HEK293 (cell line): Measurements from ENCODE around the gene ZNF343.

Experiments used
- CTCF ChIA-PET: fragments of 350-600 bp; formaldehyde crosslinking; extraction: SDS; loops from one replicate; lab custom pipeline; 2021; ENCODE audit warnings: antibody characterized with exemption; lab: Yijun Ruan, JAX
- POLR2A ChIA-PET: fragments of 300-600 bp; formaldehyde crosslinking; extraction: SDS; loops from one replicate; lab custom pipeline; 2020; ENCODE audit warnings: antibody characterized with exemption, inconsistent platforms; lab: Yijun Ruan, JAX
- H3K27ac ChIP-seq: fragments of 200-500 bp; sonication (Bioruptor generic); 2 replicates; pipeline ENCODE4 v1.5.1; 2014; ENCODE audit warnings: low read depth, low read length, control low read depth, inconsistent platforms; ENCODE audit errors: extremely low read depth
- H3K36me3 ChIP-seq, 2 experiments: fragments of 200-500 bp in 1 of 2; sonication (Bioruptor generic) in 1 of 2; 1 replicate in 1 of 2; 2 replicates in 1 of 2; pipeline ENCODE4 v1.5.1; 2014 to 2017; ENCODE audit warnings: inconsistent platforms in 2 of 2, low read length in 2 of 2; ENCODE audit not compliant: control insufficient read depth in 2 of 2, insufficient read depth in 1 of 2
- H3K4me1 ChIP-seq: fragments of 200-500 bp; sonication (Bioruptor generic); 2 replicates; pipeline ENCODE4 v1.5.1; 2014; ENCODE audit warnings: mild to moderate bottlenecking, low read length, inconsistent platforms; ENCODE audit not compliant: control insufficient read depth, insufficient read depth
- H3K4me3 ChIP-seq: 2 replicates; pipeline ENCODE4 v1.5.1; 2011; ENCODE audit warnings: low read depth, mild to moderate bottlenecking, control low read depth, low read length, moderate library complexity
- H3K9me3 ChIP-seq: fragments of 200-500 bp; sonication (Bioruptor generic); 2 replicates; pipeline ENCODE4 v1.5.1; 2014; ENCODE audit warnings: low read depth, low read length, inconsistent platforms; ENCODE audit not compliant: control insufficient read depth, insufficient read depth
- EGR2 ChIP-seq: fragments of 450-650 bp; formaldehyde crosslinking; IDR thresholded peaks from 2 replicates; pipeline ENCODE4 v1.5.1; 2016; ENCODE audit warnings: low read depth, missing biosample characterization, missing genetic modification characterization
- GFI1B ChIP-seq: fragments of 450-650 bp; formaldehyde crosslinking; IDR thresholded peaks from 2 replicates; pipeline ENCODE4 v1.5.1; 2016; ENCODE audit warnings: missing biosample characterization, missing genetic modification characterization
- GLIS2 ChIP-seq: fragments of 450-650 bp; formaldehyde crosslinking; IDR thresholded peaks from 2 replicates; pipeline ENCODE4 v1.5.1; 2016; ENCODE audit warnings: missing biosample characterization, missing genetic modification characterization
- KLF1 ChIP-seq: fragments of 450-650 bp; formaldehyde crosslinking; IDR thresholded peaks from 2 replicates; pipeline ENCODE4 v1.5.1; 2016; ENCODE audit warnings: missing biosample characterization, missing genetic modification characterization
- KLF7 ChIP-seq: fragments of 450-650 bp; formaldehyde crosslinking; IDR thresholded peaks from 2 replicates; pipeline ENCODE4 v1.5.1; 2016; ENCODE audit warnings: missing biosample characterization, missing genetic modification characterization, borderline replicate concordance
- KLF9 ChIP-seq: fragments of 450-650 bp; formaldehyde crosslinking; IDR thresholded peaks from 2 replicates; pipeline ENCODE4 v1.5.1; 2016; ENCODE audit warnings: missing biosample characterization, missing genetic modification characterization, low read depth
- SCRT2 ChIP-seq: fragments of 450-650 bp; formaldehyde crosslinking; IDR thresholded peaks from 2 replicates; pipeline ENCODE4 v1.5.1; 2016; ENCODE audit warnings: missing biosample characterization, missing genetic modification characterization
- ZBTB20 ChIP-seq: fragments of 450-650 bp; formaldehyde crosslinking; IDR thresholded peaks from 2 replicates; pipeline ENCODE4 v1.5.1; 2016; ENCODE audit warnings: missing biosample characterization, missing genetic modification characterization
- ZFHX2 ChIP-seq: fragments of 450-650 bp; formaldehyde crosslinking; conservative IDR thresholded peaks from 2 replicates; pipeline ENCODE4 v1.5.1; 2016; ENCODE audit warnings: missing biosample characterization, missing genetic modification characterization
- ZFP69B ChIP-seq: fragments of 450-650 bp; formaldehyde crosslinking; IDR thresholded peaks from 2 replicates; pipeline ENCODE4 v1.5.1; 2016; ENCODE audit warnings: missing biosample characterization, missing genetic modification characterization
- ZNF114 ChIP-seq: fragments of 450-650 bp; formaldehyde crosslinking; IDR thresholded peaks from 2 replicates; pipeline ENCODE4 v1.5.0; 2017; ENCODE audit warnings: missing biosample characterization, missing genetic modification characterization
- ZNF140 ChIP-seq: fragments of 450-650 bp; formaldehyde crosslinking; IDR thresholded peaks from 2 replicates; pipeline ENCODE4 v1.5.1; 2016; ENCODE audit warnings: missing biosample characterization, missing genetic modification characterization
- ZNF221 ChIP-seq: fragments of 450-650 bp; formaldehyde crosslinking; IDR thresholded peaks from 2 replicates; pipeline ENCODE4 v1.5.1; 2017; ENCODE audit warnings: missing biosample characterization, missing genetic modification characterization, borderline replicate concordance
- ZNF274 ChIP-seq, 2 experiments: fragments of 200-500 bp in 1 of 2; fragments of 450-650 bp in 1 of 2; sonication (Bioruptor generic) in 1 of 2; formaldehyde crosslinking in 1 of 2; IDR thresholded peaks; 2 replicates each; pipeline versions ENCODE4 v1.5.1 to v1.6.1; 2014 to 2016; ENCODE audit warnings: borderline replicate concordance in 1 of 2, inconsistent platforms in 1 of 2, low read length in 1 of 2, missing biosample characterization in 1 of 2, missing genetic modification characterization in 1 of 2
- ZNF394 ChIP-seq: fragments of 450-650 bp; formaldehyde crosslinking; IDR thresholded peaks from 2 replicates; pipeline ENCODE4 v1.5.1; 2016; ENCODE audit warnings: missing biosample characterization, missing genetic modification characterization, mild to moderate bottlenecking, moderate library complexity, borderline replicate concordance
- ZNF48 ChIP-seq: fragments of 450-650 bp; formaldehyde crosslinking; IDR thresholded peaks from 2 replicates; pipeline ENCODE4 v1.5.1; 2016; ENCODE audit warnings: missing biosample characterization, missing genetic modification characterization
- ZNF530 ChIP-seq: fragments of 450-650 bp; formaldehyde crosslinking; IDR thresholded peaks from 2 replicates; pipeline ENCODE4 v1.5.1; 2016; ENCODE audit warnings: low read depth, missing biosample characterization, missing genetic modification characterization
- ZNF548 ChIP-seq: fragments of 450-650 bp; formaldehyde crosslinking; IDR thresholded peaks from 2 replicates; pipeline ENCODE4 v1.5.1; 2016; ENCODE audit warnings: missing biosample characterization, missing genetic modification characterization
- ZNF555 ChIP-seq: fragments of 450-650 bp; formaldehyde crosslinking; conservative IDR thresholded peaks from 2 replicates; pipeline ENCODE4 v1.5.1; 2017; ENCODE audit warnings: missing biosample characterization, mild to moderate bottlenecking, missing genetic modification characterization, inconsistent platforms
- ZNF654 ChIP-seq: fragments of 450-650 bp; formaldehyde crosslinking; IDR thresholded peaks from 2 replicates; pipeline ENCODE4 v1.5.1; 2016; ENCODE audit warnings: low read depth, missing biosample characterization, missing genetic modification characterization
- ZNF701 ChIP-seq: fragments of 450-650 bp; formaldehyde crosslinking; IDR thresholded peaks from 2 replicates; pipeline ENCODE4 v1.5.1; 2016; ENCODE audit warnings: missing biosample characterization, missing genetic modification characterization
- ZXDB ChIP-seq: fragments of 450-650 bp; formaldehyde crosslinking; IDR thresholded peaks from 2 replicates; pipeline ENCODE4 v1.5.1; 2016; ENCODE audit warnings: missing biosample characterization, missing genetic modification characterization
- TF ChIP-seq, protein P1 (sequence below): fragments of 450-650 bp; formaldehyde crosslinking; IDR thresholded peaks from 2 replicates; pipeline ENCODE4 v1.5.1; 2016; ENCODE audit warnings: missing biosample characterization, missing genetic modification characterization
- TF ChIP-seq, protein P2 (sequence below): fragments of 450-650 bp; IDR thresholded peaks from 2 replicates; pipeline ENCODE4 v1.5.1; 2018; ENCODE audit warnings: missing biosample characterization, mild to moderate bottlenecking, missing genetic modification characterization
- TF ChIP-seq, protein P3 (sequence below): fragments of 450-650 bp; formaldehyde crosslinking; IDR thresholded peaks from 2 replicates; pipeline ENCODE4 v1.5.1; 2017; ENCODE audit warnings: missing biosample characterization, missing genetic modification characterization

The ZNF343 gene

DNA sequence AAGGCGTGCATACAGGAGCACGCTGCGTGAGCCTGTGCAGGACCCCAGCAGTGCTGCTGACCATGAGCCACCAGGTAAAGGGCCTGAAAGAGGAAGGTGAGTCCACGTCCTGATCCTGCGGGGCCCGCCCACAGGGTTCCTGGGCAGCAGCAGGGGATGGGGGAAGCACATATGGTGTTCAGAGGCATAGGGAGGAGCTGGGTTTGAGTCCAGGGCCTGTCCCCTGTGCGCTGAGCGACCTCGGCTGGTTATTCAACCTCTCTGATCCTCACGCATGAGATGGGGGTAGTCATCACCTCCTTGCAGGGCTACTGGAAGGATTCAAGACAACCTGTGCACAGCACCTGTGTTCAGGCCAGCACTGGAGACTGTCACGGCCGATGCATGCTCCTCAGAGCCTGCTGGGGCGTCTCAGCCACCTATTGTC lies 27.9 kb upstream of the ZNF343 start, which contains the start of gene TMC2 (continued):
- TF ChIP-seq, protein P1, sequence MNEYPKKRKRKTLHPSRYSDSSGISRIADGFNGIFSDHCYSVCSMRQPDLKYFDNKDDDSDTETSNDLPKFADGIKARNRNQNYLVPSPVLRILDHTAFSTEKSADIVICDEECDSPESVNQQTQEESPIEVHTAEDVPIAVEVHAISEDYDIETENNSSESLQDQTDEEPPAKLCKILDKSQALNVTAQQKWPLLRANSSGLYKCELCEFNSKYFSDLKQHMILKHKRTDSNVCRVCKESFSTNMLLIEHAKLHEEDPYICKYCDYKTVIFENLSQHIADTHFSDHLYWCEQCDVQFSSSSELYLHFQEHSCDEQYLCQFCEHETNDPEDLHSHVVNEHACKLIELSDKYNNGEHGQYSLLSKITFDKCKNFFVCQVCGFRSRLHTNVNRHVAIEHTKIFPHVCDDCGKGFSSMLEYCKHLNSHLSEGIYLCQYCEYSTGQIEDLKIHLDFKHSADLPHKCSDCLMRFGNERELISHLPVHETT (tag by site-specific recombination) = no peak
- TF ChIP-seq KLF7 (tag by site-specific recombination) (no peak), ZNF274 (IDR thresholded peaks at IDR 0.05; ENCODE audit: low read length) (no peak), ZNF274 (tag by site-specific recombination; IDR thresholded peaks at IDR 0.05; ENCODE audit: borderline replicate concordance) (no peak), ZFP69B (tag by site-specific recombination) (no peak), ZNF530 (tag by site-specific recombination) (no peak), ZNF114 (tag by site-specific recombination) (no peak)
- TF ChIP-seq, protein P2, sequence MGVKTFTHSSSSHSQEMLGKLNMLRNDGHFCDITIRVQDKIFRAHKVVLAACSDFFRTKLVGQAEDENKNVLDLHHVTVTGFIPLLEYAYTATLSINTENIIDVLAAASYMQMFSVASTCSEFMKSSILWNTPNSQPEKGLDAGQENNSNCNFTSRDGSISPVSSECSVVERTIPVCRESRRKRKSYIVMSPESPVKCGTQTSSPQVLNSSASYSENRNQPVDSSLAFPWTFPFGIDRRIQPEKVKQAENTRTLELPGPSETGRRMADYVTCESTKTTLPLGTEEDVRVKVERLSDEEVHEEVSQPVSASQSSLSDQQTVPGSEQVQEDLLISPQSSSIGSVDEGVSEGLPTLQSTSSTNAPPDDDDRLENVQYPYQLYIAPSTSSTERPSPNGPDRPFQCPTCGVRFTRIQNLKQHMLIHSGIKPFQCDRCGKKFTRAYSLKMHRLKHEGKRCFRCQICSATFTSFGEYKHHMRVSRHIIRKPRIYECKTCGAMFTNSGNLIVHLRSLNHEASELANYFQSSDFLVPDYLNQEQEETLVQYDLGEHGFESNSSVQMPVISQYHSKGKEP (tag by site-specific recombination) = no peak

DNA sequence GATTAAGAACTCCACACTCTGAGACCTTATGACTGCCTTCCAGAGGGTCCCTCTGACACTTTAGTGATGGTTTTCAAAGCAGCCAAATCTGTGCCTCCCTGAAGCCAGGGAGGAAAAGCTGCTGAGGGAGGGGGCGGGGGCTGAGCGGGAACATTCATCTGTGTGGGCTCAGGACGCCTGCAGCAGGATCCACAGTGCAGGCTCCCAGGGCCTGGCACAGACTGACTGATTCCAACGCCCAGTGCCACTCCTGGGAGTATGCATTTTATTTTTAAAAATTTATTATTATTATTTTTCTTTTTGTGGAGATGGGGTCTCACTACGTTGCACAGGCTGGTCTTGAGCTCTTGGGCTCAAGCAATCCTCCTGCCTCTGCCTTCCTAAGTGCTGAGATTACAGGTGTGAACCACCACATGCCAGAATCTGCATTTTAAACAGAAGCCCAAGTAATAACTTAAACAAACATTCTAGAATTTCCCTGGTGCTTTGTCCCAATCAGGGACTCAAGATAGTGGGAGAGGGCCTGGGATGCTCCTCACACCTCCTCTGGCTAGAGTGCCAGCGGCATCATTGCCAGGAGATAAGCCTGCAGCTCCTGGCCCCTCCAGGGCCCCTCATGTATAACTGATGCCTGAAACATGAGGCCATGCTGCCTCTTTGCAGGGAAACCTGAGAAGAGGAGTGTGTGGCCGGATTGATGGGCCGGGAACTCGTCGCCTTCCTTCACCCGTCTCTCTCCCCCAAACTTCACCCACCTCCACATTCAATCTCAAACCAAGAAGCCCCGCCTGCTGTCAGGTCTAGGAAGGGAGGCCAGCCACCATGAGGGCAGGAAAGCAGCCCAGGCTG lies 27.2 kb upstream of the ZNF343 start:
- no peaks in the 10 kb centered on the region for H3K36me3 ChIP-seq
- H3K27ac ChIP-seq = no peak overlapping the region
- TF ChIP-seq ZNF140 (no peak), ZNF221 (tag by site-specific recombination) (no peak), ZBTB20 (tag by site-specific recombination) (peak; percentile 74), ZNF394 (tag by site-specific recombination) (no peak), ZNF654 (no peak), ZNF555 (tag by site-specific recombination) (no peak), EGR2 (tag by site-specific recombination) (peak; percentile 60), ZFHX2 (tag by site-specific recombination) (peak; percentile 41)
- TF ChIP-seq, protein P3, sequence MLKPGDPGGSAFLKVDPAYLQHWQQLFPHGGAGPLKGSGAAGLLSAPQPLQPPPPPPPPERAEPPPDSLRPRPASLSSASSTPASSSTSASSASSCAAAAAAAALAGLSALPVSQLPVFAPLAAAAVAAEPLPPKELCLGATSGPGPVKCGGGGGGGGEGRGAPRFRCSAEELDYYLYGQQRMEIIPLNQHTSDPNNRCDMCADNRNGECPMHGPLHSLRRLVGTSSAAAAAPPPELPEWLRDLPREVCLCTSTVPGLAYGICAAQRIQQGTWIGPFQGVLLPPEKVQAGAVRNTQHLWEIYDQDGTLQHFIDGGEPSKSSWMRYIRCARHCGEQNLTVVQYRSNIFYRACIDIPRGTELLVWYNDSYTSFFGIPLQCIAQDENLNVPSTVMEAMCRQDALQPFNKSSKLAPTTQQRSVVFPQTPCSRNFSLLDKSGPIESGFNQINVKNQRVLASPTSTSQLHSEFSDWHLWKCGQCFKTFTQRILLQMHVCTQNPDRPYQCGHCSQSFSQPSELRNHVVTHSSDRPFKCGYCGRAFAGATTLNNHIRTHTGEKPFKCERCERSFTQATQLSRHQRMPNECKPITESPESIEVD (tag by site-specific recombination) = no peak
- POLR2A ChIA-PET = interaction anchor here (0.7 kb wide), 1 partner anchor 18 kb away, joined by 4 read pairs; no protein-coding TSS in a partner anchor
- no peak overlapping the region for H3K4me3 ChIP-seq
- 0 out of 2 replicates have a peak, but pooled peaks cover 5% of the 10 kb centered on the region for H3K4me1 ChIP-seq
- CTCF ChIA-PET = interaction anchor here (0.7 to 4.3 kb wide), 3 partner anchors 13 to 84 kb away, joined by 3 to 26 read pairs (median 4); no protein-coding TSS in a partner anchor
- H3K9me3 ChIP-seq = no peaks in the 10 kb centered on the region

DNA sequence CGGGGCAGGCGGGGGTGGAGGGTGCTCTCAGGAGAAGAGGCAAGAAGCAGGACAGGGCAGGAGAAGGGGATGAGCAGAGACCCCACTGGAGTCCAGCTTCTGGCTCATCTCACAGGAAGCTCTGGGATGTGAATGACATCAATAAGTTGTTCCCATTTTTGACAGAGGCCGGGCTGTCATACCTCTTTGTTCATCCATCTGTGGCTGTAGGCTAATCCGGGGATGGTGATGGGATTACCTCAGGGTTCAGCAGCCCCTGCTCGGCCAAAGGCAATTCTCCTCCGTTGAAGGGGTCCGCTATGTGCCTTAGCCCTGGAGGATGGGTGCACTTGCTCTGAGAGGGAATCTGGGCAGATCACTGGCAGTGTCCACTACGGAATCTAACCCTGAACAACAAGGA lies 24.4 kb upstream of the ZNF343 start:
- H3K4me1 ChIP-seq = 0 out of 2 replicates have a peak, but pooled peaks cover 5% of the 10 kb centered on the region
- no peak overlapping the region for H3K4me3 ChIP-seq
- H3K9me3 ChIP-seq = no peaks in the 10 kb centered on the region
- TF ChIP-seq KLF1 (tag by site-specific recombination) (no peak), SCRT2 (tag by site-specific recombination) (no peak), ZNF548 (no peak), ZNF701 (no peak), GLIS2 (tag by site-specific recombination) (no peak), ZNF48 (tag by site-specific recombination) (no peak), GFI1B (tag by site-specific recombination) (no peak), ZXDB (tag by site-specific recombination) (no peak), KLF9 (tag by site-specific recombination) (no peak)
- no peak overlapping the region for H3K27ac ChIP-seq
- CTCF ChIA-PET = interaction anchor here (0.6 to 2.9 kb wide), 2 partner anchors 11 to 32 kb away, joined by 4 to 9 read pairs; no protein-coding TSS in a partner anchor
- no peaks in the 10 kb centered on the region for H3K36me3 ChIP-seq
- POLR2A ChIA-PET = no interaction called here
